Endothelial cell of umbilical vein (primary cell): Measurements from ENCODE around the gene NUP155. TPM values are rescaled to one million over a fixed set of nuclear protein-coding genes. Genes with fewer than 3 reads are reported as not detected.
A peak's percentile ranks its signal among the peaks of the same experiment; 100 is the strongest.

Source experiments
- BruUV-seq: library from RNA; stranded (reverse); fragments of 400-500 nt; replicated peaks from 2 replicates; lab custom pipeline; 2021; lab: Mats Ljungman, UMichigan
- CTCF ChIA-PET: fragments of 300-600, 350-600 bp; sonication (Branson Sonifier 250); formaldehyde crosslinking; loops from one replicate; lab custom pipeline; 2021; ENCODE audit warnings: antibody characterized with exemption, inconsistent platforms; lab: Charles Lee
- POLR2A ChIA-PET: fragments of 300-600, 350-600 bp; sonication (Branson Sonifier 250); formaldehyde crosslinking; loops from one replicate; lab custom pipeline; 2021; ENCODE audit warnings: antibody characterized with exemption, inconsistent platforms; lab: Charles Lee
- DNase-seq: peaks from one replicate; pipeline ENCODE4 v3.0.0-alpha.2; 2011; ENCODE audit warnings: low read depth, low spot score
- FAIRE-seq: peaks from 2 replicates; lab custom pipeline; 2011; peaks lifted over from hg19 to GRCh38; lab: Jason Lieb, UNC
- H2AFZ ChIP-seq: 2 replicates; pipeline ENCODE4 v1.6.0; 2012; ENCODE audit warnings: low read depth, low read length, control low read depth, inconsistent platforms
- H3K27ac ChIP-seq: 2 replicates; pipeline ENCODE4 v1.5.1; 2011; ENCODE audit warnings: low read depth, mild to moderate bottlenecking, control low read depth, low read length, moderate library complexity; ENCODE audit not compliant: insufficient read depth
- H3K27me3 ChIP-seq, 2 experiments: 2 replicates each; pipeline versions ENCODE4 v1.6.0 to v1.6.1; 2011; ENCODE audit warnings: low read length in 2 of 2, mixed read lengths in 1 of 2; ENCODE audit not compliant: control insufficient read depth in 2 of 2, insufficient read depth in 2 of 2
- H3K36me3 ChIP-seq, 2 experiments: 2 replicates in 1 of 2; 3 replicates in 1 of 2; pipeline ENCODE4 v1.5.1; 2011; ENCODE audit warnings: low read length in 2 of 2, mild to moderate bottlenecking in 1 of 2, moderate library complexity in 1 of 2; ENCODE audit not compliant: control insufficient read depth in 2 of 2, insufficient read depth in 2 of 2; ENCODE audit errors: extremely low read depth in 1 of 2
- H3K4me1 ChIP-seq: 3 replicates; pipeline ENCODE4 v1.5.1; 2011; ENCODE audit warnings: mild to moderate bottlenecking, low read length; ENCODE audit not compliant: control insufficient read depth, insufficient read depth; ENCODE audit errors: extremely low read depth
- H3K4me2 ChIP-seq: 2 replicates; pipeline ENCODE4 v1.6.1; 2011; ENCODE audit warnings: low read length, control low read depth, mixed read lengths; ENCODE audit not compliant: insufficient read depth
- H3K4me3 ChIP-seq, 3 experiments: fragments of 200-600 bp in 1 of 3; sonication (generic), shearing (Covaris generic) in 1 of 3; replicated peaks in 1 of 3; 2 replicates each; pipeline ENCODE4 v1.5.1; 2011 to 2016; ENCODE audit warnings: control low read depth in 3 of 3, low read length in 3 of 3, mild to moderate bottlenecking in 2 of 3, inconsistent platforms in 1 of 3, low read depth in 1 of 3, moderate library complexity in 1 of 3; ENCODE audit not compliant: insufficient read depth in 1 of 3
- H3K79me2 ChIP-seq: 2 replicates; pipeline ENCODE4 v1.6.0; 2012; ENCODE audit warnings: low read length, inconsistent platforms; ENCODE audit not compliant: control insufficient read depth, insufficient read depth
- H3K9ac ChIP-seq: replicated peaks from 2 replicates; pipeline ENCODE3; 2011; ENCODE audit warnings: low read length, control low read depth; ENCODE audit not compliant: insufficient read depth; ENCODE audit errors: extremely low read depth
- H3K9me1 ChIP-seq: replicated peaks from 3 replicates; pipeline ENCODE4 v1.6.0; 2011; ENCODE audit warnings: mild to moderate bottlenecking, low read length; ENCODE audit not compliant: control insufficient read depth, insufficient read depth; ENCODE audit errors: extremely low read depth
- H3K9me3 ChIP-seq: replicated peaks from 2 replicates; pipeline ENCODE4 v1.5.1; 2012; ENCODE audit warnings: low read length, inconsistent platforms; ENCODE audit not compliant: control insufficient read depth, insufficient read depth
- H4K20me1 ChIP-seq: replicated peaks from 2 replicates; pipeline ENCODE3; 2011; ENCODE audit warnings: mild to moderate bottlenecking, low read length; ENCODE audit not compliant: control insufficient read depth, insufficient read depth; ENCODE audit errors: extremely low read depth
- CTCF ChIP-seq, 2 donors: IDR thresholded peaks; 1 replicate in 1 of 2; 2 replicates in 1 of 2; pipeline ENCODE4 v1.5.1; 2011; ENCODE audit warnings: low read length in 2 of 2, mild to moderate bottlenecking in 2 of 2, moderate library complexity in 2 of 2, control low read depth in 1 of 2, inconsistent platforms in 1 of 2, low read depth in 1 of 2; ENCODE audit not compliant: insufficient read depth in 1 of 2; ENCODE audit errors: extremely low read depth in 1 of 2
- EZH2 ChIP-seq: IDR thresholded peaks from 2 replicates; pipeline ENCODE4 v1.6.1; 2012; ENCODE audit warnings: borderline replicate concordance, low read depth, mild to moderate bottlenecking, moderate library complexity, low read length, inconsistent platforms; ENCODE audit not compliant: severe bottlenecking
- FOS ChIP-seq: IDR thresholded peaks from 2 replicates; pipeline ENCODE4 v1.6.1; 2011; ENCODE audit warnings: mild to moderate bottlenecking, low read length, moderate library complexity, borderline replicate concordance; ENCODE audit not compliant: insufficient read depth
- GATA2 ChIP-seq: IDR thresholded peaks from 2 replicates; pipeline ENCODE4 v1.7.0; 2011; ENCODE audit warnings: low read depth, mild to moderate bottlenecking, moderate library complexity, mixed read lengths, low read length; ENCODE audit not compliant: insufficient read length, insufficient read depth
- JUN ChIP-seq: IDR thresholded peaks from 2 replicates; pipeline ENCODE4 v1.6.1; 2011; ENCODE audit warnings: borderline replicate concordance, low read depth; ENCODE audit not compliant: insufficient read length, insufficient read depth
- MAX ChIP-seq: IDR thresholded peaks from 2 replicates; pipeline ENCODE4 v1.6.1; 2011; ENCODE audit not compliant: insufficient read depth, insufficient read length
- MYC ChIP-seq: IDR thresholded peaks from one replicate; pipeline ENCODE4 v1.6.1; 2011; ENCODE audit warnings: mild to moderate bottlenecking, low read depth, low read length
- POLR2A ChIP-seq: IDR thresholded peaks from 2 replicates; pipeline ENCODE4 v1.6.1; 2012; ENCODE audit warnings: low read depth, mild to moderate bottlenecking, control low read depth, low read length
- POLR2AphosphoS5 ChIP-seq: IDR thresholded peaks from 2 replicates; pipeline ENCODE4 v1.6.1; 2012; ENCODE audit warnings: low read depth, mild to moderate bottlenecking, control low read depth, low read length, moderate library complexity; ENCODE audit not compliant: insufficient read depth
- dilution Hi-C: fragments of 300-500 bp; cut with MboI; formaldehyde crosslinking; loops from one replicate; pipeline ENCODE4 v1.15.0; 2019; ENCODE audit warnings: low sequenced_read_pairs; ENCODE audit not compliant: extremely low pct_ligation_motif_present
- intact Hi-C: fragments of 100-400 bp; cut with micrococcal nuclease; formaldehyde crosslinking; loops from one replicate; pipeline ENCODE4 v1.10.0; 2022
- polyA plus RNA-seq, 4 experiments: library from polyadenylated mRNA; depleted of rRNA in 3 of 4; stranded (reverse) in 3 of 4; unstranded in 1 of 4; fragments of >200 nt; gene quantifications; 2 replicates each; pipeline versions ENCODE4 v1.2.1 to v1.2.3, GENCODE V29; 2011 to 2012; ENCODE audit warnings: missing spikeins in 1 of 4
- total RNA-seq: library from RNA; stranded (reverse); gene quantifications from 2 replicates; pipeline ENCODE4 v1.2.3, GENCODE V29; 2021

Gene NUP155
- total and polyA plus RNA-seq, 2 donors (not counting 3 experiments of a cell fraction or from before 2014, with no cell fraction given), result 11.1 to 36.6 TPM

GRCh38 chr5:37326536-37326935 is 44.4 kb downstream of the NUP155 start:
- POLR2A ChIA-PET, result no interaction called here
- no peak overlapping the region for H3K9ac ChIP-seq
- H2AFZ ChIP-seq, result no peak overlapping the region
- TF ChIP-seq GATA2 (no peak), MAX (no peak), POLR2A (no peak), POLR2AphosphoS5 (no peak), FOS (no peak), EZH2 (no peak), CTCF (IDR thresholded peaks at IDR 0.05; ENCODE audit: extremely low read depth in 1 of 2, insufficient read depth in 1 of 2, low read depth in 1 of 2, low read length in 2 of 2) (no peak), MYC (no peak), JUN (no peak)
- H4K20me1 ChIP-seq, result no peaks in the 10 kb centered on the region
- CTCF ChIA-PET, result interaction anchor here (0.8 kb wide), 1 partner anchor 879 kb away, joined by 3 read pairs; no protein-coding TSS in a partner anchor
- DNase-seq (no peak), FAIRE-seq (peak; percentile 61)
- H3K79me2 ChIP-seq, result no peaks in the 10 kb centered on the region
- H3K27ac ChIP-seq, result no peak overlapping the region
- no peaks in the 10 kb centered on the region for H3K9me1 ChIP-seq
- no peaks in the 10 kb centered on the region for H3K4me1 ChIP-seq
- H3K4me2 ChIP-seq, result no peak overlapping the region
- intact Hi-C loops (no loop called here), dilution Hi-C loops (no loop called here)
- no TSS peak for BruUV-seq
- H3K9me3 ChIP-seq, result no peaks in the 10 kb centered on the region
- no peaks in the 10 kb centered on the region for H3K27me3 ChIP-seq
- H3K36me3 ChIP-seq, result peaks cover 7 to 20% of the 10 kb centered on the region in 2 experiments
- no peak overlapping the region for H3K4me3 ChIP-seq
